GM19395 (cell line): ENCODE data around the gene TNFSF11.

Experiments used
- ATAC-seq: cut with Tn5 transposase; IDR thresholded peaks from one replicate; pipeline ENCODE4 v1.9.1; 2021; ENCODE audit warnings: mild to moderate bottlenecking, moderate library complexity; ENCODE audit not compliant: unreplicated experiment

Gene TNFSF11

DNA sequence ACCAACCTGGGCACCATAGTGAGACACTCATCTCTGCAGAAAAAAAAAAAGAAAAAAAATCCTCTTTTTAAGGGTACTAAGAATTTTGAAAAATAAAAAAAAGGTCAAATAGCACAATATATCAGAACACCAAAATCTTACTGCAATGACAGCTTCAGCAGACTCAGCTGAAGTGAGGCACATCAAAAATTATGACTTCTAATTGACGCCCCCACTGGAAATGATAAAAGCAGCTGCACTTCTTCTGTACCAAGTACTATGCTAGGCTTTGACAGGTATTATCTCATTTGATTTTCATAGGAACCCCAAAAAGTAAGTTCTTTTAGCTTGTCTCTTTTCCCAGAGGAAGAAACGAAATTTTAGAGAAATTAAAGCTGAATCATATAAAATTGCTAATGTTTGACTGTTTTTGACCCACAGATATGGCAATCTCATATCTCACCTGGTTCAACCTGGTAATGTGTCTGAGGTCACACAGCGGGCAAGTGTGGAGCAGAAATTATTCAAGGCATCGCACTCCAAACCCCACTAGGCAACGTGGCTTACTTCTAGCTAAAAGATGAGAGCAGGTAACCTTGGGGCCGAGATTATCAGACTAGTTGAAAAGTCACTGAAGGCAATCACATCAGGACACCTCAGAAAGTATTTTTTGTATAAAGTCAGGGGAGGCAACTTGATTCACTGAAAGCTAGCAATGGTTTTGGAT lies 78.1 kb downstream of the TNFSF11 start:
- no peak for ATAC-seq

- no peak for ATAC-seq
Observed at GRCh38 chr13:42652642-42653415, 78.9 kb downstream of the TNFSF11 start.

GRCh38 chr13:42653679-42654078 lies 79.7 kb downstream of the TNFSF11 start:
- no peak for ATAC-seq

DNA sequence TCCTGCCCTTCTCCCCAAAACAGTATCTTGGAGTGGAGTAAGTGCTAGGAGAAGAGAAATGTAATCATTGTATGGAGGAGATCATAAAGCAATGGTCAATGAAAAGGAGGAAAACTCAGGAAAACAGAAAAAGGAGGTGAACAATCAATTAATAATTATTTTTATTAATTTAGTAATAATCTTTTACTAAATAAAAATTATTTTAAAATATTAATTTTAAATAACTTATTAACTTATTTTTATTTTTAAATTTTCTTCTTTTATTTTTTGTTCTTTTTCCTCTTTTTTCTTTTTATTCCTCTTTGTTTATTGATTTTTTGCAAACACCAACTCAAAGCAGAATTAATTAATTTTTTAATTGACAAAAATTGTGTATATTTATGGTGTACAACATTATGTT lies 80.3 kb downstream of the TNFSF11 start:
- no peak for ATAC-seq

DNA sequence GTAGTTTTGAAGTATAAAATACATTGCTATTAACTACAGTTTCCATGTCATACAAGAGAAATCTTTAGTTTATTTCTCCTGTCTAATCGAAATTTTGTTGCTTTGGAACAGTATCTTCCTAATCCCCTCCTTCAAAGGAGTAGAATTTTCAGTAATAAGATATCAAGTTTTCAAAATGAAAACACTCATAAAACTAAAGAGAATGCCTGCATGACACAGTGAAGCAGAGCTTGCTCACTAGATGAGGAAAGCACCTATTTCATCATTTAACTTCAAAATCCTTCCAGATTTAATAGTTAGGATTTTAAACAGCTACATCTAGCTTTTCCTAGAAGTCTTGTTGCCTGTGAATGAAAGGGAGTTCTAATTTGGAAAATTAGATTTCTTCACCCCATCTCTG lies 80.8 kb downstream of the TNFSF11 start:
- ATAC-seq = no peak

GRCh38 chr13:42656161-42656560 lies 82.2 kb downstream of the TNFSF11 start:
- ATAC-seq = no peak

- ATAC-seq = no peak
Observed at GRCh38 chr13:42656958-42657357, 83.0 kb downstream of the TNFSF11 start.
